WERI-Rb-1 (cell line): ENCODE results near the gene SLC25A13.
A peak's percentile ranks its signal among the peaks of the same experiment; 100 is the strongest.

ENCODE experiments used
- DNase-seq: peaks from one replicate; pipeline ENCODE4 v3.0.0-alpha.2; 2020
- H3K27ac ChIP-seq: fragments of 250-450 bp; sonication (Bioruptor Pico); 2 replicates; pipeline ENCODE4 v1.5.1; 2020; ENCODE audit warnings: mild to moderate bottlenecking, moderate library complexity
- H3K27me3 ChIP-seq: fragments of 250-450 bp; sonication (Bioruptor Pico); 2 replicates; pipeline ENCODE4 v1.5.1; 2021; ENCODE audit warnings: mild to moderate bottlenecking, low read depth, moderate library complexity; ENCODE audit not compliant: insufficient read depth, severe bottlenecking
- H3K36me3 ChIP-seq: fragments of 250-450 bp; sonication (Bioruptor Pico); 2 replicates; pipeline ENCODE4 v1.5.1; 2020; ENCODE audit warnings: mild to moderate bottlenecking, moderate library complexity
- H3K4me3 ChIP-seq: 2 replicates; pipeline ENCODE4 v1.5.1; 2011; ENCODE audit warnings: low read depth, mild to moderate bottlenecking, control low read depth, low read length
- H3K9me3 ChIP-seq: fragments of 250-450 bp; sonication (Bioruptor Pico); 2 replicates; pipeline ENCODE4 v1.5.1; 2021; ENCODE audit warnings: mild to moderate bottlenecking, moderate library complexity; ENCODE audit not compliant: severe bottlenecking
- TF ChIP-seq, protein P1 (sequence below): IDR thresholded peaks from 2 replicates; pipeline ENCODE4 v1.5.1; 2011; ENCODE audit warnings: low read depth, mild to moderate bottlenecking, control low read depth, inconsistent platforms, low read length

Gene SLC25A13

DNA sequence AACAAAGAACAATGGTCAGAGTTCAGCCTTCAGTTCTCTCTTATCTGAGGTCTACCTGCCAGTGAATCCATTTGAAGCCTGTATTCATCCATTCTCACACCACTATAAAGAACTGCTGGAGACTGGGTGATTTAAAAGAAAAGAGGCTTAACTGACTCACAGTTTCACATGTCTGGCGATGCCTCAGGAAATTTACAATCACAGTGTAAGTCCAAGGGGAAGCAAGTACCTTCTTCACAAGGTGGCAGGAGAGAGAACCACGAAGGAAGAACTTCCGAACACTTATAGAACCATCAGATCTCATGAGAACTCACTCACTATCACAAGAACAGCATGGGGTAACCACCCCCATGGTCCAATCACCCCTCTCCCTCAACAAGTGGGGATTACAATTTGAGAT is 33.0 kb upstream of the SLC25A13 start:
- H3K27ac ChIP-seq: no peak overlapping the region; the same call in 1 of the 2 replicates
- TF ChIP-seq, protein P1, sequence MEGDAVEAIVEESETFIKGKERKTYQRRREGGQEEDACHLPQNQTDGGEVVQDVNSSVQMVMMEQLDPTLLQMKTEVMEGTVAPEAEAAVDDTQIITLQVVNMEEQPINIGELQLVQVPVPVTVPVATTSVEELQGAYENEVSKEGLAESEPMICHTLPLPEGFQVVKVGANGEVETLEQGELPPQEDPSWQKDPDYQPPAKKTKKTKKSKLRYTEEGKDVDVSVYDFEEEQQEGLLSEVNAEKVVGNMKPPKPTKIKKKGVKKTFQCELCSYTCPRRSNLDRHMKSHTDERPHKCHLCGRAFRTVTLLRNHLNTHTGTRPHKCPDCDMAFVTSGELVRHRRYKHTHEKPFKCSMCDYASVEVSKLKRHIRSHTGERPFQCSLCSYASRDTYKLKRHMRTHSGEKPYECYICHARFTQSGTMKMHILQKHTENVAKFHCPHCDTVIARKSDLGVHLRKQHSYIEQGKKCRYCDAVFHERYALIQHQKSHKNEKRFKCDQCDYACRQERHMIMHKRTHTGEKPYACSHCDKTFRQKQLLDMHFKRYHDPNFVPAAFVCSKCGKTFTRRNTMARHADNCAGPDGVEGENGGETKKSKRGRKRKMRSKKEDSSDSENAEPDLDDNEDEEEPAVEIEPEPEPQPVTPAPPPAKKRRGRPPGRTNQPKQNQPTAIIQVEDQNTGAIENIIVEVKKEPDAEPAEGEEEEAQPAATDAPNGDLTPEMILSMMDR: no peak
- DNase-seq: peak; percentile 33

DNA sequence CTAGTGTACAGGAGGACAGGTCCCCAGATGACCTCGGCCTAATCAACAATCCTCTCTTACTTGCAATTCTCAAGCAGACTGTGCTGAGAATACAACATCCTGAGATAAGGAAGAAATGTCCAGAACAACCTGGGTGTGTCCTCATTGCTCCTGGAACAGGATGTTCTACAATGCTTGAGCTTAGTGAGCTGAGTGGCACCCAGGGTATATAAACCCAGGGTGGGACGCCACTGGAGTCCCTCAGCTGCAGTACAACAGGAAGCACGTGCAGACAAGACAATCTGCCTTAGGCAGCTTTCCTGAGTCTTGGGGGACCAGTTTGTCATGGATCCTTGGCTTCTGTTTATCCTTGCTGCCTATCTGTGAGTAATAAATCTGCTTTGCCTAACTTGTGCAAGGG is 27.7 kb upstream of the SLC25A13 start:
- TF ChIP-seq, protein P1: no peak
- H3K36me3 ChIP-seq: no peaks in the 10 kb centered on the region

More for the DNA sequence above, 33.0 kb upstream of the SLC25A13 start:
- no peaks in the 10 kb centered on the region for H3K27me3 ChIP-seq
- no peaks in the 10 kb centered on the region for H3K36me3 ChIP-seq
- H3K9me3 ChIP-seq: no peaks in the 10 kb centered on the region
- no peak overlapping the region for H3K4me3 ChIP-seq

DNA sequence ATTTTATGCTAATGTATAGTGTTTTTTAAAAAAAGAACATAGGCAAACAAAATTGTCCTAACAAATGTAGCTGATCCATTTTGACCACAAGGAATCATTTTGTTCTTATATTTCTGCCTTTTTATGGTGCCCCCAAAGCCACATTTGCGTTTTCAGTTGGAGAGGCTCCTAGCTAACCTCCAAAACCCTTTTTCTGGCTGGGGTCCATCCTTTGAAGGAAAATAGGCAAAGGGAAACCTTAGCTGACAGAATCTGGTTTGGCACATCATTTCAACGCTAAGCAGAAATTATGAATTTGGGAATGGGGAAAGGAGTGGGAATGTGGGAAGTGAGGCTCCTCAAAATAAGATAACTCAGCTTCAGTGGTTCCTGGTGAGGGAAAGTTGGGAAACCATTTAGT is 25.6 kb upstream of the SLC25A13 start:
- no peak overlapping the region for H3K27ac ChIP-seq
- TF ChIP-seq, protein P1: no peak
- H3K9me3 ChIP-seq: no peaks in the 10 kb centered on the region
- DNase-seq: no peak
- H3K27me3 ChIP-seq: no peaks in the 10 kb centered on the region
- no peak overlapping the region for H3K4me3 ChIP-seq
- no peaks in the 10 kb centered on the region for H3K36me3 ChIP-seq

More for the DNA sequence above, 27.7 kb upstream of the SLC25A13 start:
- H3K27ac ChIP-seq: no peak overlapping the region
- no peak for DNase-seq
- no peaks in the 10 kb centered on the region for H3K27me3 ChIP-seq
- H3K9me3 ChIP-seq: no peaks in the 10 kb centered on the region
- H3K4me3 ChIP-seq: no peak overlapping the region

DNA sequence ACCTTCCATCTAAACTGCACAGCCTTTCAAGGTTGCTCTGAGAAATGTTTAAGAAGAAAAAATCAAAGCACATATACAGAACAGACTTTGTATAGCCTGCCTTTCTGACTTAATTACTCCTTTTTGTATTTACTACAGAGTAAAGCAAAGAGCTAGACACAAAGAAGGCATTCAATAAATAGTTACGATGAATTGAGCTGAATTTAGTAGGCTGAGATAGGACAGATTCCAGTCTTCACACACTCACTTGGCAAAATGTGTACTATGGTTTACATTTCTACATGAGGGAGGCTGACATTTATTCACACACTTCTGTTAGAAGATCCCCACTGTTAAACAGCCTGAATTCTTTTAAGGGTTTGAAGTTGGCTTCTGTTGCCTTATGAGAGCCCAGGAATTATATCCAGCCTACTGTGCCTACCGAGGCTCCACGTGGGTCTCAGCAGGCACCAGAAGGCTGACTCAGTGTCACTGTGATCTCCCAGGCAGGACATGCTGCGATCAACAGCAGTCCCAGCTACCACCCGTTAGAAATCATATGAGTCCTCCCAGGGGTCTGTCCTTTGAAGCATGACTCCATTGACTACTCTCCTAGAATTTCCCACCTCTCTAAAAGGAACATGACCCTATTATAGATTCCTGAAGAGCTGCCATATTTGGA is 24.5 kb upstream of the SLC25A13 start:
- DNase-seq: no peak
- Histone ChIP-seq H3K27me3 (no peaks in the 10 kb centered on the region), H3K4me3 (no peak overlapping the region), H3K36me3 (no peaks in the 10 kb centered on the region), H3K9me3 (no peaks in the 10 kb centered on the region), H3K27ac (no peak overlapping the region)
- TF ChIP-seq, protein P1: no peak

DNA sequence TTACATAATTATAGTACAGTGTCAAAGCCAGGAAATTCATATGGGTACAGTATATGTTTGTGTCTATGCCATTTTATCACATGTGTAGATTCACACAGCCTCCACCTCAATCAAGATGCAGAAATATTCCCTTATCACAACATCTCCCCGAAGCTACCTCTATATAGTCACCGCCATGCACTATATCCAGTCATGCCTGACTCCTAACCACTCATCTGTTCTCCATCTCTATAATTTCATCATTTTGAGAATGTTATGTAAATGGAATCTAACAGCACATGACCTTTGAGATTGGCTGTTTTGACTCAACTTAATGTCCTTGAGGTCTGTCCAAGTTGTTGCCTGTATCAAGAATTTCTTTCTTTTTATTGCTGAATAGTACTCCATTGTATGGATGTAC is 22.3 kb upstream of the SLC25A13 start:
- no peak overlapping the region for H3K4me3 ChIP-seq
- H3K27ac ChIP-seq: no peak overlapping the region
- DNase-seq: no peak
- no peaks in the 10 kb centered on the region for H3K9me3 ChIP-seq
- TF ChIP-seq, protein P1: no peak
- H3K36me3 ChIP-seq: no peaks in the 10 kb centered on the region
- H3K27me3 ChIP-seq: no peaks in the 10 kb centered on the region

DNA sequence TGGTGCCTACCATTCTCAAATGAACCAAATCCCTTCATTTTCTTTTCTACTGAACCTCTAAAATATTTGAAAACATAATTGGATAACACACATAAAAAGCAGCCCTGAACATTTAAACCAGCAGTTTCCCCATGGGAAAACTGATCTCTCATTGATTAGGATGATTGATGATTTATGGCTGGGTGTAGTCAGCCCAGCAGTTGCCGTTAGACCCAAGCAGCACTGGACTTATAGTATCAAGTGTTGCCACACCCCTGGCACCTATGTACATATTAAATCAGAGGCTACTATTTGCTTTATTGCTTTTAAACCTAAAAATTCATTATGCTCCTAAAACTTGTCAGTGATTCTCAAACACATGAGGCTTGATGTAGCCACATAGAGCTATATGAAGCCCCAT is 20.2 kb upstream of the SLC25A13 start:
- TF ChIP-seq, protein P1: no peak
- no peak for DNase-seq

More for the DNA sequence above, 20.2 kb upstream of the SLC25A13 start:
- Histone ChIP-seq H3K36me3 (no peaks in the 10 kb centered on the region), H3K27ac (no peak overlapping the region), H3K9me3 (no peaks in the 10 kb centered on the region), H3K4me3 (no peak overlapping the region), H3K27me3 (no peaks in the 10 kb centered on the region)
